LHCN-M2 (cell line): ENCODE data around the gene ANGPTL5. TPM values are rescaled to one million over a fixed set of nuclear protein-coding genes. Genes with fewer than 3 reads are reported as not detected.
"Not testable (repeated sequence)": the region's sequence is repeated elsewhere in the genome, so short reads cannot be mapped to it uniquely, and the experiment has no call there.

ENCODE experiments used
- DNase-seq: peaks from one replicate; pipeline ENCODE4 v3.0.0-alpha.2; 2012; ENCODE audit warnings: low read depth
- polyA plus RNA-seq: library from polyadenylated mRNA; unstranded; fragments of >200 nt; gene quantifications from one replicate; pipeline ENCODE4 v1.2.1, GENCODE V29; 2012; ENCODE audit warnings: missing spikeins
- total RNA-seq: library from RNA; depleted of rRNA; stranded (reverse); fragments of >200 nt; gene quantifications from 2 replicates; pipeline ENCODE4 v1.2.3, GENCODE V29; 2014; rRNA removed

The ANGPTL5 gene
- not detected in 2 replicates for total RNA-seq
- polyA plus RNA-seq, result not detected

DNA sequence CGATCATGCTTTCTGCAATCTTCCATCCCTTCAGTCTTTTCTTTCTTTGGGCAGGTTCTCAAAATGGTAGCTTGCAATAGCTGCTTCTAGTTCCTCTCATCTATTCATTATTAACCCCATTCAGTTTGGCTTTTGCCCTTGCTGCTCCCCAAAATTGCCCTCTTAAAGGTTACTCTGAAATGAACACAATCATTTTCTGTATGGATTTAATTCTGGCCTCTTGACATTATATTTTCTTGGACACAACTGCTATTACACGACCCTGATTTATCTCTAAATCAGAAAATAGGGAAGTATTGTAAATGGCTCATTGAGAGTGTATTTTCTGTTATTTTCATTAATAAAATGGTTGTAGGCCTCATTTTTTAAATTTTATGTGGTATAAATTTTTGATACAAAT lies at the start of gene ANGPTL5:
ANGPTL5 (minus strand) TSS at position 101 of the 400 bp plus-strand sequence. CDS start 8,613 bp downstream, outside the sequence.
- DNase-seq, result no peak

DNA sequence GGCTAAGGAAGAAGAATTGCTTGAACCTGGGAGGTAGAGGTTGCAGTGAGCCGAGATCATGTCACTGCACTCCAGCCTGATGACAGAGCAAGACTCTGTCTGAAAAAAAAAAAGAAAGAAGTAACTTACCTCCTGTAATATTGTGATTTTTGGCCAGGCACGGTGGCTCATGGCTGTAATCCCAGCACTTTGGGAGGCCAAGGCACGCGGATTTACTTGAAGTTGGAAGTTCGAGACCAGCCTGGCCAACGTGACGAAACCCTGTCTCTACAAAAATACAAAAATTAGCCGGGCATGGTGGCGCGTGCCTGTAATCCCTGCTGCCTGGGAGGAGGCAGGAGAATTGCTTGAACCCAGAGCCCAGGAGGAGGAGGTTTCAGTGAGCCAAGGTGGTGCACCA lies 47.9 kb upstream of the ANGPTL5 start:
- not testable (repeated sequence) for DNase-seq

DNA sequence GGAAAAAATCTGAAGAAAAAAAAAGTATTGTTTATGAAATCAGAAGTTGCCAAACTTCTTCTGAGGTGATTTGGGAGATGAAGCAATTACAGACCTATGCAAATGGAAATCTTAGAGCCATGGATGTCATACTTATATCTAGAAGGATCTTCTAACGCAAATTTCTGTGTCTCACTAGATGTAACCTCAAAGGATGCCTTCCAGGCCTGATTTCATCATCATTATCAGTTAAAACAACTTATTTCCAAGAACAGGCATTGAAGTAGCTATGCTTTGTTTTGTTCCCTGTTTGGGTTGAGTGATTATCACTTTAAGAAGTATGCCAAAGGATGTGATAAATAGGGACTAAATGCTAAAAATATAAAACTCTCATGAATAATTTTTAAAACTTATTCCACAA lies 43.9 kb upstream of the ANGPTL5 start:
- no peak for DNase-seq

DNA sequence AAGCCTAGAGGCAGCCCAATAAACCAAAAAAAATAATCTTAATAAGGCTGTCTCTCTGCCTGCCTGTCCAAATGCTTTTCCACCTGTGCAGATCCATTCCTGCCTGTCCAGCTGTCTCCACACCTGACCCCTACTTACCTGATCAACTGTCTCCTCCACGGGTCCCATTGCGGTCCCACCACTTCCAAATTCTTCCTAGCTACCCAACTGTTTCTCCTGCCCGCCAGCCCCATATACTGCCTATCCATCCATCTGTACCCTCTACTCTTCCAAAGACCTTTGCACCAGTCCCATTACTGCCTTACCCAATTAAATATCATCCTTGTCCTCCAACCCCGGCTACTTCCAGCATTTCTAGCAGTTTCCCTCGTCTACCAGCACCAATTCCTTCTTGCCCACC lies 39.4 kb upstream of the ANGPTL5 start:
- DNase-seq, result no peak

DNA sequence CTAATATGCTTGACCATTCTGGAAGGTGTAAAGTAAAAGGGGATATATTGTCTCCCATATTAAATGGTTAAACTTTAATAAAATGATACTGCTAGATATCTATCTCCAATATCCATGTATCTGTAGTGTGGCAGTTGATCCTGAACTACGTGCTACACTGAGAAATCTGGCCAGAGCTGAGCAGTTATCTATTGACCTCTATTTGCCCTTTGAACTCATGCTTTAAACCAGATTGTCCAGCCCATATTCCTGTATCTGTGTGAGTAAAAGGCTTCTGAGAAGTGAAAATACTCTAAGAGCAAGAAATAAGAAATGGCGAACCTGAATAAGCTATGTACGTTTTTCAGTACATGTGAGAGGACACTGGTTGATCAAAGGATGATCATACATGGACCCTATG lies 39.0 kb upstream of the ANGPTL5 start:
- no peak for DNase-seq

- DNase-seq, result no peak
Measured at GRCh38 chr11:101949680-101950220, 33.4 kb upstream of the ANGPTL5 start.

DNA sequence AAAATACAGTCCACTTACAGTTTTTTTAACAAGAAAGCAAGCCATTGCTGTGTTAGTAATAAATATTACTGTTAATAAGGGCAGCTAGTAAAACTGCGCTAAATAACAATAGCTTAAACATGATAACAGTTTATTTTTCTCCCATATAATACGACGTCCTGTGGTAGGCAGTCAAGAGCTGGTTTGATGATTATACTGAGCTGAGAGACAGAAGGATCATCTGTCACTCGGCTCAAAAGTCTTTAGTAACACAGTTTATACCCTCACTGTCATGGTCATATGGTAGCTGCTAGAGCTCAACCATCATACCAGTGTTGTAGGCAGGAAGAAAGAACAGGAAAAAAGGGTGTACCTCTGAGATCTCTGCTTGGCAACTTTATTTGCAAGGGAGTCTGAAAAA lies 29.1 kb upstream of the ANGPTL5 start:
- DNase-seq, result no peak

DNA sequence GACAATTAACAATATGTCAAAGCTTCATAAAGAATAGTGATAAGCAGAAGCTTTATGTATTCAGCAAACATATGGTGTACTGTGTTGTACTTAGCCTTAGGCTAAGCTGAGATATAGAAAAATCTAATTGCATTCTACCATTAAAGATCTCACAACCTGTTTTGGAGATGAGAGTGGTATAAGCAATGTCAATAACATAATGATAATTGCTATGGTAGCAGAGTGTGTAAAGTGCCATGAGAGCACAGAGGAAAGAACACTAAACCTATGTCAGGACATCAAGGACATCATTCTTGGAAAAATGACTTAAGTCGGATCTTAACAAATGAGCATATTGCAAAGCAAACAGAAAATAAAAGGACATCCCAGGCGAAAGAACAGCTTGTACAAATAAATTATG lies 28.6 kb upstream of the ANGPTL5 start:
- DNase-seq, result no peak

DNA sequence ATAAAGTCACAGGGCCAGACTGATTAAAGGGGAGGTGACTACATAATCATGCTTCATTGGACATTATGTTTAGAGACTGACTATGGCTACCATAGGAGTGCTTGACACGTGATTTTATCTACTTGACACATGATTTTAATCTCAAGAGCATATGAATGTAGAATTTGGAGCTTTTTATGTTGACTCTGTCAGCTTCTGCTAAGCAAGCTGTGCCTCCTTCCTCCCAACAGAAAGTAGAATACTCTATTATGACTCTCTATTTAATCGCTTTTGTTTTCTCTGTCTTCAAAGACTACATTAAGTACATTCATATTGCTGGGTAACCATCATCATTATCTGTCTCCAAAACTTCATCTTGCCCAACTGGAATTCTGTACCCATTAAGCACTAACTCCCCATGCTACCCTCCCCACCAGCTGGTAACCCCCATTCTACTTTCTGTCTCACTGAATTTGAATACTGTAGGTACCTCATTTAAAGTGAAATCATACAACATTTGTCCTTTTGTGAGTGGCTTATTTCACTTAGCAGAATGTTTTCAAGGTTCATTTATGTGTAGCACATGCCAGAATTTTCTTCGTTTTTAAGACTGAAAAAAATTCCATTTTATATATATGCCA lies 24.7 kb upstream of the ANGPTL5 start:
- DNase-seq, result no peak

DNA sequence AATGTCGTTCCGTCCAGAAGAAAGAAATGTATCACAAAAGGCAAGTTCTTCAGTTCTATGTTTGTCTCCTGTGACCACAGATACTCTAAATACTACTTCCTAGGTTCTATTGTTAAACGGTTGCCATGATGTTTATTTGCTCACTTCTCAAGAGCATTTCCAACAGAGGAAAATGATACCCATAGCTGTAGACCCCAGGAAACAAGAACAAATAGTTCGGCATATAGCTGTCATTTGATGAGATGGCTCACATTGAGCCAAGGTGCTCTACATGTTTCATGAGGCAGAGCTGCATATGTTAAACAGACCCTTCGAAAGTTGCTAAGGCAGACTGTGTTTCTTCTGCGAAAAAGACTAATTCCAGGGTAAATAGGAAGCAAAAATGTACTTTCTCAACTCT lies 15.4 kb upstream of the ANGPTL5 start:
- no peak for DNase-seq

GRCh38 chr11:101929294-101929915 lies 13.1 kb upstream of the ANGPTL5 start:
- DNase-seq, result no peak

- no peak for DNase-seq
Measured at GRCh38 chr11:101923554-101923953, 7.2 kb upstream of the ANGPTL5 start.

DNA sequence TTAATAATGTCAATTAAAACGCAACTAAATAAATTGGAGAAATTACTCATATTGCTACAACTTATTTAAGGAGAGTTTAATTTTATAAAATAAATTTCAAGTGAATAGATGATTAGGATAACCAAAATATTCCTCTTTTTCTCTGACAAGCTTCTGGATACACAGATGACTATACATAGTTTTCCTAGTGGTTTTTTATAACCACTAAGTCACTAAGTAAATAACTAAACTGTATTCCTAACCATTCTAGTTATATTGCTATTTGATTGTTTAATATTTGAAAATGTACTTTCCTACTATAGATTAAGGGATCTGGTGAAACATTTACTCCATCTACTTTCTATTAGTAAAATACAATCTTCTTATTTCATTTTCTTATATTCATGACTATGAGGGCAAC lies 4.7 kb upstream of the ANGPTL5 start:
- DNase-seq, result no peak

GRCh38 chr11:101917226-101917625 lies 904 bp upstream of the ANGPTL5 start:
- no peak for DNase-seq

DNA sequence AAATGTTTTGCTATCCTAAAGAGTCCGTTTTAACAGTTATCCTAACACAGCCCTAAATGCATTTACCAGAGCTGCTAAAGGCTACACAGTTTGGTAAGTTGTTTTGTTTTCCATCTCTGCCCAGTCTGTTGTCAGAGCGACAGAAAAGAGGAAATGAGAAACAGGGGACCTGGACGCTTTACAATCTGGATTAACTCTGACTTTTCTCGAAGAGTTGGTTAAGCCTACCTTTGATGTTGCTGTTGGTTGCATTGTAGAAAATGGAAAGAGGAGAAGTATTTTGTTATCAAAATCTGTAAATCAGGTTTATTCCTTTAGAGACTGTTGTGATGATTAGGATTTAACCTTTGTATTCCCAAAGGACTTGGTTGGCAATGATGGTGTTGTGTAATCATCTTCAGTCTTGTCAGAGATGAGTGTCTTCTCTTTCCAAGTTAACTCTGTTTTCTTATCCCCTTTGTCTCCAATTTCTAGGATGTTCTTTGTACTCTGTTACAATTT lies 481 bp downstream of the ANGPTL5 start:
- peak; percentile 68 for DNase-seq

DNA sequence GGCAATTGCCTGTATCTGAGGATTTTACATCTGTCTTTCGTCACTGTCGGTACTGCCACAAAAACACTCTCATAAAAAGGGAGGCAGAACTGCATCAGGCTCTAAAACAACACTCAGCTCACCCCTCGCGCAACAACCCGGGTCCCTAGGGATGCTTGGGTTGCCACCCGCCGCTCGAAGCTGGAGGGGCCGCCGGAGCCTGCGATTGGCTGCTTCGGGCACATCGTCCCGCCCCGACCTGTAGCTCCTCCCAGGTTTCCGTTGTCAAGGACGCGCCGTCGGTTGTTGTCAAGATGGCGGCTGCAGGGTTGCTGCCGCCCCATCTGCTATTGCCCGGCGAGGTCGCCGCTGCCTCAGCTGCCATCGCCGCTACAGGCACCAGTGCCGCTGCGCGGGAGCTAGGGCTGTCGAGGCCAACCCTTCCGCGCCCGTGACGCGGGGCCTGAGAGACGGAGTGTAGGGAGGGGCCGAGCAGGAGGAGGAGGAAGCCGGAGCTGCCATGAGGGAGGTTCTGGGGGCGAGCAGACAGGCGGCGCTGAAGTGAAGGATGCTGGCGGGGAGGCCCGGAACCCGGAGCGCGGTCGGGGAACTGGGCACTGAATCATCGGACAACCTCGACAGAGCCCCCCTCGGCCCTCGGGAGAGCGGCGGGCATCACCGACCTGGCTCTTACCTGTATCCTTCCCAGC lies 1.4 kb downstream of the ANGPTL5 start, which contains the start of gene CEP126:
CEP126 (plus strand) TSS at position 273 of the 689 bp plus-strand sequence; CDS start at position 548, 275 bp downstream.
- DNase-seq, result peak; percentile 96

- DNase-seq, result no peak
Measured at GRCh38 chr11:101914341-101914737, 2.0 kb downstream of the ANGPTL5 start.

- DNase-seq, result no peak
Measured at GRCh38 chr11:101913656-101914055, 2.7 kb downstream of the ANGPTL5 start.

GRCh38 chr11:101912823-101913284 lies 3.5 kb downstream of the ANGPTL5 start:
- DNase-seq, result peak; percentile 52

DNA sequence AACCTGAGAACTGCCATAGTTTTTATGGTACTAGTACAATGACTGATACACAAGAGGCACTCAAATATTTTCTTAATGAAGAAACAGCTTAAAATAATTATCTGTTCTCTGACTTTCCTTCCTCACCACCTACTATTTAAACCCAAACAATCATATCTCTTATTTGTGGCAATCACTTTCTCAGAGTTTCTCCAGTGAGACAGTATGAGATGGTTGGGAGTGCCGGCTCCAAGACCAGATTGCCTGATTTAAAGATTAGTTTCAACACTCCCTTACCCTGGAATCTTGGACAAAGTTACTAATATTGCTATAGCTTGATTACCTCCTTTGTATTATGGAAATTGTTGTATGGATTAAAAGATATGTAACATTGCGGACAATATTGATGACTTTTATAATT lies 7.2 kb downstream of the ANGPTL5 start:
- no peak for DNase-seq

- no peak for DNase-seq
Measured at GRCh38 chr11:101907815-101908214, 8.5 kb downstream of the ANGPTL5 start.

- DNase-seq, result no peak
Measured at GRCh38 chr11:101894505-101894904, 21.8 kb downstream of the ANGPTL5 start.
